Activated B cell treated with CpG ODN at 0.5 μM for 24 hours (primary cell): ENCODE data around the gene DMRTA2. TPM values are rescaled to one million over a fixed set of nuclear protein-coding genes. Genes with fewer than 3 reads are reported as not detected.

Experiments used
- ATAC-seq: fragments of 200-7000 bp; cut with Tn5 transposase; one replicate; pipeline ENCODE4 v1.10.0; 2021; ENCODE audit warnings: low read depth, mild to moderate bottlenecking, moderate library complexity
- CTCF ChIA-PET: fragments of 350-600 bp; sonication (Branson Sonifier 250); formaldehyde crosslinking; loops from one replicate; lab custom pipeline; 2021; ENCODE audit warnings: antibody characterized with exemption; lab: Charles Lee
- POLR2A ChIA-PET: fragments of 350-600 bp; sonication (Branson Sonifier 250); formaldehyde crosslinking; loops from one replicate; lab custom pipeline; 2021; ENCODE audit warnings: antibody characterized with exemption; lab: Charles Lee
- DNase-seq: peaks from one replicate; pipeline ENCODE4 v3.0.0; 2022
- H3K27ac Mint-ChIP-seq: one replicate; pipeline ENCODE4 v1.8.0; 2020; ENCODE audit warnings: mixed read lengths
- H3K27me3 Mint-ChIP-seq: one replicate; pipeline ENCODE4 v1.8.0; 2021; ENCODE audit warnings: mixed read lengths
- H3K36me3 Mint-ChIP-seq: one replicate; pipeline ENCODE4 v1.8.0; 2021; ENCODE audit warnings: low read depth, mixed read lengths
- H3K4me1 Mint-ChIP-seq: one replicate; pipeline ENCODE4 v1.8.0; 2021; ENCODE audit warnings: mixed read lengths
- H3K4me3 Mint-ChIP-seq: one replicate; pipeline ENCODE4 v1.8.0; 2020; ENCODE audit warnings: mild to moderate bottlenecking, mixed read lengths
- H3K9me3 Mint-ChIP-seq: one replicate; pipeline ENCODE4 v1.8.0; 2020; ENCODE audit warnings: mixed read lengths
- CTCF ChIP-seq: fragments of 200-600 bp; IDR thresholded peaks from one replicate; pipeline ENCODE4 v1.8.0; 2022; ENCODE audit warnings: antibody characterized with exemption, mild to moderate bottlenecking
- intact Hi-C: fragments of 100-400 bp; cut with micrococcal nuclease; formaldehyde crosslinking; loops from one replicate; pipeline ENCODE4 v1.15.1; 2024
- total RNA-seq: library from RNA; stranded (reverse); gene quantifications from 2 replicates; pipeline ENCODE4 v1.2.3, GENCODE V29; 2022

The DMRTA2 gene
- total RNA-seq, 1 donor from 2014 or later = not detected

GRCh38 chr1:50368179-50369007 lies 54.9 kb downstream of the DMRTA2 start:
- Mint-ChIP-seq H3K4me3 (no peak overlapping the region), H3K36me3 (no peaks in the 10 kb centered on the region), H3K27ac (no peak overlapping the region), H3K27me3 (peaks cover 34% of the 10 kb centered on the region), H3K4me1 (no peaks in the 10 kb centered on the region), H3K9me3 (no peaks in the 10 kb centered on the region)
- TF ChIP-seq CTCF = no peak
- ChIA-PET POLR2A (no interaction called here), CTCF (interaction anchor here (0.7 to 1.5 kb wide), 3 partner anchors 11 to 337 kb away, joined by 4 to 5 read pairs (median 4); no protein-coding TSS in a partner anchor)
- ATAC-seq (no peak), DNase-seq (no peak)
- intact Hi-C loops = loop anchor here (5.0 kb wide), 1 partner anchor 1634 kb away; no protein-coding TSS in a partner anchor
